Measurements from ENCODE around the gene C1orf232.

The C1orf232 gene
- total RNA-seq: 0 to 0.07 reads per million in 2 donors

GRCh38 chr1:26168410-26169197 is at the start of gene C1orf232:
Gene C1orf232, minus strand, starts transcription at chr1:26168963. Its CDS starts 464 bp downstream, at chr1:26168499.
- no peak for DNase-seq

GRCh38 chr1:26215246-26215645 is 46.5 kb upstream of the C1orf232 start:
- DNase-seq: no peak

GRCh38 chr1:26213335-26213905 is 44.7 kb upstream of the C1orf232 start:
- no peak for DNase-seq

- no peak for DNase-seq
Observed at GRCh38 chr1:26212726-26213125, 44.0 kb upstream of the C1orf232 start.

- DNase-seq: no peak
Observed at GRCh38 chr1:26210147-26210870, 41.5 kb upstream of the C1orf232 start.

GRCh38 chr1:26203642-26204318 is 35.0 kb upstream of the C1orf232 start:
- no peak for DNase-seq

GRCh38 chr1:26200413-26200812 is 31.6 kb upstream of the C1orf232 start:
- DNase-seq: no peak

- DNase-seq: no peak
Observed at GRCh38 chr1:26197813-26198212, 29.1 kb upstream of the C1orf232 start.

- no peak for DNase-seq
Observed at GRCh38 chr1:26197301-26197700, 28.5 kb upstream of the C1orf232 start.

GRCh38 chr1:26195805-26196204 is 27.0 kb upstream of the C1orf232 start:
- DNase-seq: no peak

- DNase-seq: peak in 1 of 5 experiments; percentile 22
Observed at GRCh38 chr1:26191739-26192138, 23.0 kb upstream of the C1orf232 start.

GRCh38 chr1:26190373-26190987 is 21.7 kb upstream of the C1orf232 start, which contains the start of gene CATSPER4:
Gene CATSPER4, plus strand, starts transcription at chr1:26190602. Its CDS starts 26 bp downstream, at chr1:26190628.
- DNase-seq: peak in 1 of 5 experiments; percentile 18

GRCh38 chr1:26189751-26190275 is 21.1 kb upstream of the C1orf232 start:
- no peak for DNase-seq

- DNase-seq: no peak
Observed at GRCh38 chr1:26189331-26189730, 20.6 kb upstream of the C1orf232 start.

- DNase-seq: no peak
Observed at GRCh38 chr1:26188477-26188876, 19.7 kb upstream of the C1orf232 start.

- DNase-seq: no peak
Observed at GRCh38 chr1:26187882-26188281, 19.1 kb upstream of the C1orf232 start.

- DNase-seq: no peak
Observed at GRCh38 chr1:26184883-26185282, 16.1 kb upstream of the C1orf232 start.

- DNase-seq: no peak
Observed at GRCh38 chr1:26184086-26184485, 15.3 kb upstream of the C1orf232 start.

GRCh38 chr1:26182383-26182696 is 13.6 kb upstream of the C1orf232 start:
- DNase-seq: no peak

GRCh38 chr1:26181586-26182382 is 13.0 kb upstream of the C1orf232 start:
- no peak for DNase-seq

- DNase-seq: no peak
Observed at GRCh38 chr1:26180010-26180506, 11.3 kb upstream of the C1orf232 start.
